Measurements from ENCODE around the gene OXCT2. TPM values are rescaled to one million over a fixed set of nuclear protein-coding genes. Genes with fewer than 3 reads are reported as not detected.

Gene OXCT2
- total RNA-seq, 1 experiment from 2014 or later: 2.3 TPM

- TF ChIP-seq ESRRA (CRISPR knock-in tag; IDR thresholded peaks at IDR 0.05; ENCODE audit: borderline replicate concordance): no peak
- TF ChIP-seq, protein P1, sequence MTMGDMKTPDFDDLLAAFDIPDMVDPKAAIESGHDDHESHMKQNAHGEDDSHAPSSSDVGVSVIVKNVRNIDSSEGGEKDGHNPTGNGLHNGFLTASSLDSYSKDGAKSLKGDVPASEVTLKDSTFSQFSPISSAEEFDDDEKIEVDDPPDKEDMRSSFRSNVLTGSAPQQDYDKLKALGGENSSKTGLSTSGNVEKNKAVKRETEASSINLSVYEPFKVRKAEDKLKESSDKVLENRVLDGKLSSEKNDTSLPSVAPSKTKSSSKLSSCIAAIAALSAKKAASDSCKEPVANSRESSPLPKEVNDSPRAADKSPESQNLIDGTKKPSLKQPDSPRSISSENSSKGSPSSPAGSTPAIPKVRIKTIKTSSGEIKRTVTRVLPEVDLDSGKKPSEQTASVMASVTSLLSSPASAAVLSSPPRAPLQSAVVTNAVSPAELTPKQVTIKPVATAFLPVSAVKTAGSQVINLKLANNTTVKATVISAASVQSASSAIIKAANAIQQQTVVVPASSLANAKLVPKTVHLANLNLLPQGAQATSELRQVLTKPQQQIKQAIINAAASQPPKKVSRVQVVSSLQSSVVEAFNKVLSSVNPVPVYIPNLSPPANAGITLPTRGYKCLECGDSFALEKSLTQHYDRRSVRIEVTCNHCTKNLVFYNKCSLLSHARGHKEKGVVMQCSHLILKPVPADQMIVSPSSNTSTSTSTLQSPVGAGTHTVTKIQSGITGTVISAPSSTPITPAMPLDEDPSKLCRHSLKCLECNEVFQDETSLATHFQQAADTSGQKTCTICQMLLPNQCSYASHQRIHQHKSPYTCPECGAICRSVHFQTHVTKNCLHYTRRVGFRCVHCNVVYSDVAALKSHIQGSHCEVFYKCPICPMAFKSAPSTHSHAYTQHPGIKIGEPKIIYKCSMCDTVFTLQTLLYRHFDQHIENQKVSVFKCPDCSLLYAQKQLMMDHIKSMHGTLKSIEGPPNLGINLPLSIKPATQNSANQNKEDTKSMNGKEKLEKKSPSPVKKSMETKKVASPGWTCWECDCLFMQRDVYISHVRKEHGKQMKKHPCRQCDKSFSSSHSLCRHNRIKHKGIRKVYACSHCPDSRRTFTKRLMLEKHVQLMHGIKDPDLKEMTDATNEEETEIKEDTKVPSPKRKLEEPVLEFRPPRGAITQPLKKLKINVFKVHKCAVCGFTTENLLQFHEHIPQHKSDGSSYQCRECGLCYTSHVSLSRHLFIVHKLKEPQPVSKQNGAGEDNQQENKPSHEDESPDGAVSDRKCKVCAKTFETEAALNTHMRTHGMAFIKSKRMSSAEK (CRISPR knock-in tag; IDR thresholded peaks at IDR 0.05; ENCODE audit: borderline replicate concordance): no peak
Measured at GRCh38 chr1:39732730-39733129, 38.4 kb downstream of the OXCT2 start (continued).

GRCh38 chr1:39729842-39730241, 41.3 kb downstream of the OXCT2 start:
- Mint-ChIP-seq H3K4me3 (no peak overlapping the region), H3K4me1 (no peaks in the 10 kb centered on the region), H3K9me3 (no peaks in the 10 kb centered on the region), H3K36me3 (no peaks in the 10 kb centered on the region), H3K27me3 (ENCODE audit: low read depth) (peaks cover 99% of the 10 kb centered on the region), H3K27ac (no peak overlapping the region)
- no peak for DNase-seq (ENCODE audit: low spot score)
- TF ChIP-seq NR1H2 (CRISPR knock-in tag; IDR thresholded peaks at IDR 0.05): no peak
- no peak for TF ChIP-seq SP1 (CRISPR knock-in tag; conservative IDR thresholded peaks at IDR 0.05)
- TF ChIP-seq ZNF138 (CRISPR knock-in tag; conservative IDR thresholded peaks at IDR 0.05): no peak
- no peak for TF ChIP-seq NFATC4 (CRISPR knock-in tag; IDR thresholded peaks at IDR 0.05)
- TF ChIP-seq GRHL2 (CRISPR knock-in tag; IDR thresholded peaks at IDR 0.05; ENCODE audit: insufficient replicate concordance, severe bottlenecking): no peak
- TF ChIP-seq E2F4 (CRISPR knock-in tag; IDR thresholded peaks at IDR 0.05; ENCODE audit: borderline replicate concordance, low read depth): no peak
- TF ChIP-seq CTCF (IDR thresholded peaks at IDR 0.05): no peak
- TF ChIP-seq JUN (CRISPR knock-in tag; IDR thresholded peaks at IDR 0.05): no peak
- TF ChIP-seq PRRX2 (CRISPR knock-in tag; IDR thresholded peaks at IDR 0.05): no peak
- ATAC-seq: no peak
- ChIA-PET CTCF (interaction anchor here (0.7 to 1.2 kb wide), 3 partner anchors 9 to 18 kb away, joined by 3 to 4 read pairs (median 3); partner anchors contain the start of gene PPIE), POLR2A (no interaction called here)

DNA sequence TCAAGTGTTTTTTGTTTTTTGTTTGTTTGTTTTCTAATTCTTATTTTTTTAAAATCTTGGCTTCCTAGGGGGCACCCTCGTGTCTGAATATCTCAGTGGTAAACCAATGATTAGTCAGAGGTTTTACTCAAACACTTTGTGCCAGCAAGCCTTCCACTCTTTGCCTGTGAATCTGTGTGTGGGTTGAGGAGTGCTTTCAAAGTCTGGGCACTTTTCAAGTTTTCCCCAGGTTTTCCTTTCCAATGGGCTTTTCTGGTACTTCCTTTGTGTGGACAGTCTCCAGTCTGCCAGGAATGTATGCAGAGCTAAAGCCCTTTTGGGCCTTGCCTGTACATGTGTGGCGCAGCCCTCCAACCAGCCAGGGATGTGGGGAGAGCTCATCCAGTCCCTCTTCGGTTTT, 42.1 kb downstream of the OXCT2 start:
- CTCF ChIA-PET: interaction anchor here (0.6 to 1.2 kb wide), 4 partner anchors 9 to 74 kb away, joined by 3 to 4 read pairs (median 3); partner anchors contain the start of gene PPIE
- ATAC-seq: no peak

More for the DNA sequence above, 42.1 kb downstream of the OXCT2 start:
- Mint-ChIP-seq H3K27ac (no peak overlapping the region), H3K9me3 (no peaks in the 10 kb centered on the region), H3K27me3 (ENCODE audit: low read depth) (peaks cover 99% of the 10 kb centered on the region), H3K36me3 (no peaks in the 10 kb centered on the region), H3K4me3 (no peak overlapping the region), H3K4me1 (no peaks in the 10 kb centered on the region)
- no peak for TF ChIP-seq RELA (CRISPR knock-in tag; IDR thresholded peaks at IDR 0.05; ENCODE audit: borderline replicate concordance)
- TF ChIP-seq GABPB1 (CRISPR knock-in tag; IDR thresholded peaks at IDR 0.05): no peak
- TF ChIP-seq, protein P2, sequence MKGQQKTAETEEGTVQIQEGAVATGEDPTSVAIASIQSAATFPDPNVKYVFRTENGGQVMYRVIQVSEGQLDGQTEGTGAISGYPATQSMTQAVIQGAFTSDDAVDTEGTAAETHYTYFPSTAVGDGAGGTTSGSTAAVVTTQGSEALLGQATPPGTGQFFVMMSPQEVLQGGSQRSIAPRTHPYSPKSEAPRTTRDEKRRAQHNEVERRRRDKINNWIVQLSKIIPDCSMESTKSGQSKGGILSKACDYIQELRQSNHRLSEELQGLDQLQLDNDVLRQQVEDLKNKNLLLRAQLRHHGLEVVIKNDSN (CRISPR knock-in tag; IDR thresholded peaks at IDR 0.05): no peak
- no peak for TF ChIP-seq ZNF121 (CRISPR knock-in tag; IDR thresholded peaks at IDR 0.05)
- TF ChIP-seq, protein P3, sequence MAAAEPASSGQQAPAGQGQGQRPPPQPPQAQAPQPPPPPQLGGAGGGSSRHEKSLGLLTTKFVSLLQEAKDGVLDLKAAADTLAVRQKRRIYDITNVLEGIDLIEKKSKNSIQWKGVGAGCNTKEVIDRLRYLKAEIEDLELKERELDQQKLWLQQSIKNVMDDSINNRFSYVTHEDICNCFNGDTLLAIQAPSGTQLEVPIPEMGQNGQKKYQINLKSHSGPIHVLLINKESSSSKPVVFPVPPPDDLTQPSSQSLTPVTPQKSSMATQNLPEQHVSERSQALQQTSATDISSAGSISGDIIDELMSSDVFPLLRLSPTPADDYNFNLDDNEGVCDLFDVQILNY (CRISPR knock-in tag; IDR thresholded peaks at IDR 0.05): no peak
- no peak for DNase-seq (ENCODE audit: low spot score)
- POLR2A ChIA-PET: no interaction called here
